IMR-90 (cell line): ENCODE measurements around the gene TCP11L1.

Source experiments
- BHLHE40 ChIP-seq: fragments of 150-350 bp; IDR thresholded peaks from 2 replicates; pipeline ENCODE4 v1.6.1; 2016; ENCODE audit warnings: mild to moderate bottlenecking, low read depth, low read length
- CEBPB ChIP-seq: IDR thresholded peaks from 2 replicates; pipeline ENCODE4 v1.6.1; 2012; ENCODE audit warnings: low read depth, low read length, improper control_type of control experiment
- CHD1 ChIP-seq: IDR thresholded peaks from 2 replicates; pipeline ENCODE4 v1.6.1; 2012; ENCODE audit warnings: low read depth, low read length, improper control_type of control experiment
- FOS ChIP-seq: fragments of 150-350 bp; IDR thresholded peaks from 2 replicates; pipeline ENCODE4 v1.6.1; 2016; ENCODE audit warnings: low read depth, low read length
- MAFK ChIP-seq: IDR thresholded peaks from 2 replicates; pipeline ENCODE4 v1.6.1; 2012; ENCODE audit warnings: low read depth, low read length, improper control_type of control experiment
- POLR2A ChIP-seq: IDR thresholded peaks from 2 replicates; pipeline ENCODE4 v1.6.1; 2012; ENCODE audit warnings: mild to moderate bottlenecking, low read depth, low read length
- RAD21 ChIP-seq: IDR thresholded peaks from 2 replicates; pipeline ENCODE4 v1.6.1; 2012; ENCODE audit warnings: low read length, improper control_type of control experiment
- RCOR1 ChIP-seq: IDR thresholded peaks from 2 replicates; pipeline ENCODE4 v1.6.1; 2012; ENCODE audit warnings: mild to moderate bottlenecking, low read length, improper control_type of control experiment; ENCODE audit not compliant: insufficient replicate concordance
- RFX5 ChIP-seq: IDR thresholded peaks from 2 replicates; pipeline ENCODE4 v1.8.0; 2012; ENCODE audit warnings: low read depth, mild to moderate bottlenecking, low read length, moderate library complexity
- SMC3 ChIP-seq: fragments of 150-350 bp; IDR thresholded peaks from 2 replicates; pipeline ENCODE4 v1.6.1; 2016; ENCODE audit warnings: low read depth, mild to moderate bottlenecking, antibody characterized with exemption, low read length, moderate library complexity
- TF ChIP-seq, protein P1 (sequence below): conservative IDR thresholded peaks from 2 replicates; pipeline ENCODE4 v1.5.1; 2012; ENCODE audit warnings: mild to moderate bottlenecking, low read depth, low read length, improper control_type of control experiment
- TF ChIP-seq, protein P2 (sequence below): fragments of 150-350 bp; IDR thresholded peaks from 2 replicates; pipeline ENCODE4 v1.6.1; 2017; ENCODE audit warnings: mild to moderate bottlenecking, antibody characterized with exemption, low read length, low read depth
- TF ChIP-seq, protein P3 (sequence below): fragments of 150-350 bp; IDR thresholded peaks from 2 replicates; pipeline ENCODE4 v1.6.1; 2016; ENCODE audit warnings: low read depth, mild to moderate bottlenecking, low read length, moderate library complexity, borderline replicate concordance

- no peak for TF ChIP-seq POLR2A
- TF ChIP-seq, protein P1, sequence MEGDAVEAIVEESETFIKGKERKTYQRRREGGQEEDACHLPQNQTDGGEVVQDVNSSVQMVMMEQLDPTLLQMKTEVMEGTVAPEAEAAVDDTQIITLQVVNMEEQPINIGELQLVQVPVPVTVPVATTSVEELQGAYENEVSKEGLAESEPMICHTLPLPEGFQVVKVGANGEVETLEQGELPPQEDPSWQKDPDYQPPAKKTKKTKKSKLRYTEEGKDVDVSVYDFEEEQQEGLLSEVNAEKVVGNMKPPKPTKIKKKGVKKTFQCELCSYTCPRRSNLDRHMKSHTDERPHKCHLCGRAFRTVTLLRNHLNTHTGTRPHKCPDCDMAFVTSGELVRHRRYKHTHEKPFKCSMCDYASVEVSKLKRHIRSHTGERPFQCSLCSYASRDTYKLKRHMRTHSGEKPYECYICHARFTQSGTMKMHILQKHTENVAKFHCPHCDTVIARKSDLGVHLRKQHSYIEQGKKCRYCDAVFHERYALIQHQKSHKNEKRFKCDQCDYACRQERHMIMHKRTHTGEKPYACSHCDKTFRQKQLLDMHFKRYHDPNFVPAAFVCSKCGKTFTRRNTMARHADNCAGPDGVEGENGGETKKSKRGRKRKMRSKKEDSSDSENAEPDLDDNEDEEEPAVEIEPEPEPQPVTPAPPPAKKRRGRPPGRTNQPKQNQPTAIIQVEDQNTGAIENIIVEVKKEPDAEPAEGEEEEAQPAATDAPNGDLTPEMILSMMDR = no peak
- TF ChIP-seq RAD21 = no peak
- no peak for TF ChIP-seq CHD1
- TF ChIP-seq, protein P2, sequence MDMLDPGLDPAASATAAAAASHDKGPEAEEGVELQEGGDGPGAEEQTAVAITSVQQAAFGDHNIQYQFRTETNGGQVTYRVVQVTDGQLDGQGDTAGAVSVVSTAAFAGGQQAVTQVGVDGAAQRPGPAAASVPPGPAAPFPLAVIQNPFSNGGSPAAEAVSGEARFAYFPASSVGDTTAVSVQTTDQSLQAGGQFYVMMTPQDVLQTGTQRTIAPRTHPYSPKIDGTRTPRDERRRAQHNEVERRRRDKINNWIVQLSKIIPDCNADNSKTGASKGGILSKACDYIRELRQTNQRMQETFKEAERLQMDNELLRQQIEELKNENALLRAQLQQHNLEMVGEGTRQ = no peak
- TF ChIP-seq FOS = no peak
- TF ChIP-seq RFX5 = no peak
- no peak for TF ChIP-seq CEBPB
- TF ChIP-seq SMC3 = no peak
- no peak for TF ChIP-seq MAFK
- no peak for TF ChIP-seq RCOR1
- TF ChIP-seq, protein P3, sequence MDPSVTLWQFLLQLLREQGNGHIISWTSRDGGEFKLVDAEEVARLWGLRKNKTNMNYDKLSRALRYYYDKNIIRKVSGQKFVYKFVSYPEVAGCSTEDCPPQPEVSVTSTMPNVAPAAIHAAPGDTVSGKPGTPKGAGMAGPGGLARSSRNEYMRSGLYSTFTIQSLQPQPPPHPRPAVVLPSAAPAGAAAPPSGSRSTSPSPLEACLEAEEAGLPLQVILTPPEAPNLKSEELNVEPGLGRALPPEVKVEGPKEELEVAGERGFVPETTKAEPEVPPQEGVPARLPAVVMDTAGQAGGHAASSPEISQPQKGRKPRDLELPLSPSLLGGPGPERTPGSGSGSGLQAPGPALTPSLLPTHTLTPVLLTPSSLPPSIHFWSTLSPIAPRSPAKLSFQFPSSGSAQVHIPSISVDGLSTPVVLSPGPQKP = no peak
- TF ChIP-seq BHLHE40 = no peak
Measured at GRCh38 chr11:33062137-33062536, 22.8 kb downstream of the TCP11L1 start.
